ENCODE measurements around the gene C1orf174.
"Not testable (repeated sequence)": the region's sequence is repeated elsewhere in the genome, so short reads cannot be mapped to it uniquely, and the experiment has no call there.

C1orf174 gene

GRCh38 chr1:3925256-3925655, 25.2 kb upstream of the C1orf174 start:
- DNase-seq, result no peak

- no peak for DNase-seq
Observed at GRCh38 chr1:3924825-3925220, 24.8 kb upstream of the C1orf174 start.

GRCh38 chr1:3924186-3924824, 24.2 kb upstream of the C1orf174 start:
- no peak for DNase-seq

- no peak for DNase-seq
Observed at GRCh38 chr1:3923378-3924185, 23.5 kb upstream of the C1orf174 start.

- no peak for DNase-seq
Observed at GRCh38 chr1:3922851-3923250, 22.8 kb upstream of the C1orf174 start.

GRCh38 chr1:3922201-3922725, 22.2 kb upstream of the C1orf174 start:
- no peak for DNase-seq

GRCh38 chr1:3921765-3922164, 21.7 kb upstream of the C1orf174 start:
- DNase-seq, result no peak

GRCh38 chr1:3919706-3920105, 19.6 kb upstream of the C1orf174 start:
- DNase-seq, result no peak

GRCh38 chr1:3918966-3919611, 19.0 kb upstream of the C1orf174 start:
- DNase-seq, result no peak

- DNase-seq, result not testable (repeated sequence)
Observed at GRCh38 chr1:3918359-3918758, 18.3 kb upstream of the C1orf174 start.

GRCh38 chr1:3917761-3918160, 17.7 kb upstream of the C1orf174 start:
- DNase-seq, result no peak

GRCh38 chr1:3915551-3916121, 15.6 kb upstream of the C1orf174 start:
- no peak for DNase-seq

GRCh38 chr1:3914911-3915310, 14.8 kb upstream of the C1orf174 start:
- no peak for DNase-seq

- DNase-seq, result no peak
Observed at GRCh38 chr1:3914331-3914851, 14.3 kb upstream of the C1orf174 start.

GRCh38 chr1:3912809-3913685, 13.0 kb upstream of the C1orf174 start:
- no peak for DNase-seq

GRCh38 chr1:3911981-3912808, 12.1 kb upstream of the C1orf174 start:
- no peak for DNase-seq

- peak; percentile 91 for DNase-seq
Observed at GRCh38 chr1:3910857-3911845, 11.1 kb upstream of the C1orf174 start.

GRCh38 chr1:3910049-3910731, 10.1 kb upstream of the C1orf174 start:
- DNase-seq, result no peak

- DNase-seq, result no peak
Observed at GRCh38 chr1:3909615-3910014, 9.5 kb upstream of the C1orf174 start.

Data from islet precursor cell (in vitro differentiated cells).